Measurements from ENCODE around the gene PLA2G6.

DNA sequence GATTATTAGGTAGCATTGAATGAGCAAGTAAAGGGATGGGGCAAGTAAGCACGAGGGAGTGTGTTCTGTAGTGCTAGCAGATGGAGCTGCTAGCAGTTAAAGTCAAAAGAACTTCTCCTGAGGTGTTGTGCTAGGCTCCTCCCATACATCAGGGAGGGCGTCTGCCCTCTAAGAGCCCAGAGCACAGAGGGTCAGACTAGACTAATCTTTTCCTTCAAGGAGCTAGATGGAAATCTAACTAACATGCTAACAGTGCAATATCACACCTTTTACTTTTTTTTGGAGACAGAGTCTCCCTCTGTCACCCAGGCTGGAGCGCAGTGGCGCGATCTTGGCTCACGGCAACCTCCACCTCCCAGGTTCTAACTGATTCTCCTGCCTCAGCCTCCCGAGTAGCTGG is 3.2 kb upstream of the PLA2G6 start:
- TF ChIP-seq, protein P1, sequence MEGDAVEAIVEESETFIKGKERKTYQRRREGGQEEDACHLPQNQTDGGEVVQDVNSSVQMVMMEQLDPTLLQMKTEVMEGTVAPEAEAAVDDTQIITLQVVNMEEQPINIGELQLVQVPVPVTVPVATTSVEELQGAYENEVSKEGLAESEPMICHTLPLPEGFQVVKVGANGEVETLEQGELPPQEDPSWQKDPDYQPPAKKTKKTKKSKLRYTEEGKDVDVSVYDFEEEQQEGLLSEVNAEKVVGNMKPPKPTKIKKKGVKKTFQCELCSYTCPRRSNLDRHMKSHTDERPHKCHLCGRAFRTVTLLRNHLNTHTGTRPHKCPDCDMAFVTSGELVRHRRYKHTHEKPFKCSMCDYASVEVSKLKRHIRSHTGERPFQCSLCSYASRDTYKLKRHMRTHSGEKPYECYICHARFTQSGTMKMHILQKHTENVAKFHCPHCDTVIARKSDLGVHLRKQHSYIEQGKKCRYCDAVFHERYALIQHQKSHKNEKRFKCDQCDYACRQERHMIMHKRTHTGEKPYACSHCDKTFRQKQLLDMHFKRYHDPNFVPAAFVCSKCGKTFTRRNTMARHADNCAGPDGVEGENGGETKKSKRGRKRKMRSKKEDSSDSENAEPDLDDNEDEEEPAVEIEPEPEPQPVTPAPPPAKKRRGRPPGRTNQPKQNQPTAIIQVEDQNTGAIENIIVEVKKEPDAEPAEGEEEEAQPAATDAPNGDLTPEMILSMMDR (IDR thresholded peaks at IDR 0.05; ENCODE audit: poor library complexity) = no peak
- TF ChIP-seq EZH2phosphoT487 (IDR thresholded peaks at IDR 0.05; ENCODE audit: low read depth, severe bottlenecking, unreplicated experiment) = no peak
- TF ChIP-seq EZH2 (IDR thresholded peaks at IDR 0.05; ENCODE audit: borderline replicate concordance) = no peak

Measured in hepatocyte (in vitro differentiated cells).